T-helper 22 cell (primary cell): ENCODE data around the gene KIAA1755.

ENCODE experiments used
- DNase-seq: peaks from one replicate; pipeline ENCODE4 v3.0.0-alpha.2; 2020; ENCODE audit warnings: low read depth

KIAA1755 gene

GRCh38 chr20:38238829-38239228, 21.7 kb downstream of the KIAA1755 start:
- DNase-seq, result no peak

- DNase-seq, result no peak
Measured at GRCh38 chr20:38237381-38237780, 23.2 kb downstream of the KIAA1755 start.

- DNase-seq, result no peak
Measured at GRCh38 chr20:38231531-38232121, 28.9 kb downstream of the KIAA1755 start.

GRCh38 chr20:38230957-38231526, 29.5 kb downstream of the KIAA1755 start:
- no peak for DNase-seq

GRCh38 chr20:38230253-38230551, 30.3 kb downstream of the KIAA1755 start:
- DNase-seq, result no peak

GRCh38 chr20:38229376-38230252, 30.9 kb downstream of the KIAA1755 start:
- no peak for DNase-seq

GRCh38 chr20:38228436-38228835, 32.1 kb downstream of the KIAA1755 start:
- DNase-seq, result no peak

GRCh38 chr20:38227420-38228360, 32.8 kb downstream of the KIAA1755 start:
- DNase-seq, result no peak

GRCh38 chr20:38226553-38226952, 34.0 kb downstream of the KIAA1755 start:
- DNase-seq, result no peak

- DNase-seq, result no peak
Measured at GRCh38 chr20:38225900-38226263, 34.7 kb downstream of the KIAA1755 start.

- DNase-seq, result no peak
Measured at GRCh38 chr20:38225240-38225899, 35.2 kb downstream of the KIAA1755 start.

GRCh38 chr20:38224531-38224930, 36.0 kb downstream of the KIAA1755 start:
- DNase-seq, result no peak

GRCh38 chr20:38223743-38224100, 36.8 kb downstream of the KIAA1755 start:
- DNase-seq, result no peak

GRCh38 chr20:38222923-38223742, 37.4 kb downstream of the KIAA1755 start:
- DNase-seq, result no peak

- DNase-seq, result no peak
Measured at GRCh38 chr20:38222231-38222922, 38.2 kb downstream of the KIAA1755 start.

- peak; percentile 10 for DNase-seq
Measured at GRCh38 chr20:38221119-38221589, 39.4 kb downstream of the KIAA1755 start.

- DNase-seq, result no peak
Measured at GRCh38 chr20:38220587-38221118, 39.9 kb downstream of the KIAA1755 start.

- no peak for DNase-seq
Measured at GRCh38 chr20:38219006-38219950, 41.3 kb downstream of the KIAA1755 start.

- DNase-seq, result no peak
Measured at GRCh38 chr20:38218566-38218885, 42.0 kb downstream of the KIAA1755 start.
